NCI-H1092 (cell line): ENCODE measurements around the gene IDS.

ENCODE experiments used
- DNase-seq: peaks from one replicate; lab custom pipeline; 2025; lab: John Stamatoyannopoulos, UW

The IDS gene

DNA sequence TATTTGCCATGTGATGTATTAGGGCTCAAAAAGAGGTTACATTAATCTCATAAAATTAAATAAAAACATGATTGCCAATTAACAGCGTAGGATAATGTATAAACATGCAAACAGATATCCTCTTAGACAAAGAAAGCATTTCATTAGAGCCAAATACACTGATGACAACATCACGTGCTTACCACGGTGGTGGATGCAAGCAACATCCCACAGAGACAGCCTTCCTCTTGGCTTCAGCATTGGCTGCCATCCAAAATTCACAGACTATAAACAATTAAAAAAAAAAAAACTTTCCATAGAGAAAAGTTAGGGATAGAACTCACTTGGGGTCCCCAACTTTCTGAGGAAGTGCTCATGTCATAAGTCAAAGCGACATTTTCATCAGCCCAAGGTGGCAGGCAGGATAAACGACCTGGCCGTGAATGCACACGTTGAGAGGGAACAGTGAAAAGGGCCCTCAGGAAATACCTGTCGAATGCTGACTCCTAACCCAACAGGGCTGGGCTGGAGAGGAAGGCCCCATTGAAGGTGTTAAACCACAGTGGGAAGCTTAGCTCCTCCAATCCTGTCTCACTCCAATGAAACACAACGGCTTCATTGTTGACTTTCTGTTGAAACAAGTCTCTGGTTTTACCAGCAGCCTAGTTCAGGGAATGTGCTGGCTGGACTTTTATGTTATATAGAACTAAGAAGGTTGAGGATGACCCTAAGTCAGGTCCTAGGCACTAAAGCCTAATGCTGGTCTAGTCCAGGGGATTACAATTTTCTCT, 48.4 kb downstream of the IDS start:
- DNase-seq, result no peak

DNA sequence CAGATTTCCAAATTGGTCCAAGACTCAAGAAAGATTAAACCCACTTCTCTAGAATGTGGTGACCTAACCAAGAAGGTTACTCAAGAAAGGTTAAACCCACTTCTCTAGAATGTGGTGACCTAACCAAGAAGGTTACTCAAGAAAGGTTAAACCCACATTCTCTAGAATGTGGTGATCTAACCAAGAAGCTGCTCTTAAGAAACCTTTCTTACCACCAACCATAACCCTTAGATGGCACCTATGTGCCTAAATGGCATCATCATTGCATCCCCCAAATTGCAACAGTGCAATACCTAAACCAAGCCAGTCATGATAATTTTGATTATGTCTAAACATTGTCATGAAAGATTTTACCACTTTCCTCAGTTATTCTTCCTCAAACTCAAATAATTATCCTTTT, 49.2 kb downstream of the IDS start:
- DNase-seq, result no peak

DNA sequence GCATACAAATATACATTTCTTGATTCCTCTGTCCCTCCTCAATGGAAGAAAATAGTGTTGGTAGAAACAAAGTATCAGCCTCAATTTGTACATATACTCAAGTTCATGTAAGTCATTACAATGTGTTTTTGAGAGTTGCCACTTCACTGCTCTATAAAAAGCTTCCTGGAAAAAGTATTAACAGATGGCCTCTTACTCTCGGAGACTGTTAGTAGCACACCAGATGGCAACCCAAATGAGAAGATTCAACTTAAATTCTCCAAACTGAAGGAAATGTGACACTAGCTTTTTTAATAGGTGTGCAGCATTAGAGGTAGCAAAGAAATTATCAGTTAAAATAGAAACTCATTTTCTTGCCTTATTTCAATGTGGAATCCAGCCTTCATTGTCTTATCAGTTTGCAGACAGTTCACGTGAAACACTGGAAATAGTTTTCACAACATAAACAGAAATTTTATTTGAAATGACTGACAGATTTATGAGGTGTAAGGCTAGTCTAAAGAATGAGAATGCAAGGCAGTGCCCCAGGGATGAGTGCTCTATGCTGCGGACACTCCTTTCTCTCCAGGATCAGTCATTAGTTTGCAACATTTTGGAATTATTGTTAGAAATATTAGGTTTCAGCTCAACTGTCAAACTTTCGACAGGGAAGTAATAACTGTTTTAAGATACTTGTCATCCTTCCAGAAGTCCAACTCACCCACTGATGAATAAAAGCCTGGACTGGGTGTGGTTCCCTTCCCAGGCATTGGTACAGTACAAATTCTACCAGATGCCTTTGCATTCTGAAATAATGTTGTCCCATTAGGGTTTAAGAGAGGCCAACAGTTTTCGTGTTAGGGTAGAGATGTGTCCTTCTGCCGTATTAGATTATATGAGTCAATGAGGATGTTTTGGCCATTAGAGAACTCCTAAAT, 50.9 kb downstream of the IDS start:
- DNase-seq, result no peak

DNA sequence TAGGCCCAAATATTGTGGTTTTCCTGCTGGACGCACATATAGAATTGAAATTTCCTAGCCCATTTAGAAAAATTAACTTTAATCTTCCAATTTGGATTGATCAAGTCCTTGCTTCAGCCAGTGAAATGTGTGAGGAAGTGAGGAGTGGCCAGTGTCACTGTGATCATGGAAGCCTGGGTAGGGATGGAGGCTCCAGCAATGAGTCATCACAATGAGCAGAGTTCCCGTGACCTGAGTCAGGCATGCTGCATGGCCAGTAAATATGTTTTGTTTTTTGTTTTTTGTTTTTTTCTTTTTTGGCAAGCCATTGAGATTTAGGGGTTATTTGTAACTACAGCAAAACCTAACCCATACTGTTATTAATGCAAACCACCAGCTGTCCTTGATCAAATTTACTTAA, 52.1 kb downstream of the IDS start:
- no peak for DNase-seq

DNA sequence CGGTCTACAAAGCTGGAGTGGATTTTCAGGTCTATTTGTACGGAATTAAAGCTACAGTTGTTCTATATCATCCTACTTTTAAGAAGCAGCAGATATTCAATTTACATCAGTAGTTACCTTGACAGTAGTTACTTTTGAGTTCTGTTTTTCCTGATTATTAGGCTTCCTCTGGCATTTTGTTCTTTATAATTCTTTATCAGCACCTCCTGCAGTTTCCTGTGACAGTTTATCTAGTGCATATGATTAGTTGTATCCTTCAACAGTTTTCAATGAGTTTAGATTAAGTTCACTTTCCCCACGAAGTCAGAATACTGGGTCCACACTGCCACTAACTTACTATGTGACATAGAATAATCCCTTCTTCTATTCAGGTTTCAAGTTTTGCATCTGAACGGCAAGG, 71.7 kb downstream of the IDS start:
- DNase-seq, result no peak

DNA sequence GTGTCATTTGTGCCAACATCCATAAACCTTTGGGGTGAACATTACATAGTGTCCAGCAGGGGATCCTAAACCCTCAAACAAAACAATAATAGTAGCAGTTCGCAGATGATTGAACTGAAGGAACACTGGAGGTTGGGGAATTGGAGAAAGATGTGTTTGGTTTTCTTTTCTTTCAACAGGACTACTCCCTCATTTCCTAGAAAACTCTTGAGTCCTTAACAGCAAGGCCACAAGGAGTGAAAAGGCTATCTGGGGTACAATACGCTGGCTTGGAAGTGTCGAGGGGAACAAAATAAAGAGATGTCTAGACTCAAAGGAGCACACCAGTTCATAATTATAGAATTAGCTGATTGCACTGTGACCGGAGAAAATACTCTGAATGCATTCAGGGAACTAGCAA, 72.1 kb downstream of the IDS start:
- no peak for DNase-seq
